ENCODE results near the gene CPA2. TPM values are rescaled to one million over a fixed set of nuclear protein-coding genes. Genes with fewer than 3 reads are reported as not detected.

CPA2 gene
- polyA plus RNA-seq, 1 experiment, result 0.05 TPM

DNA sequence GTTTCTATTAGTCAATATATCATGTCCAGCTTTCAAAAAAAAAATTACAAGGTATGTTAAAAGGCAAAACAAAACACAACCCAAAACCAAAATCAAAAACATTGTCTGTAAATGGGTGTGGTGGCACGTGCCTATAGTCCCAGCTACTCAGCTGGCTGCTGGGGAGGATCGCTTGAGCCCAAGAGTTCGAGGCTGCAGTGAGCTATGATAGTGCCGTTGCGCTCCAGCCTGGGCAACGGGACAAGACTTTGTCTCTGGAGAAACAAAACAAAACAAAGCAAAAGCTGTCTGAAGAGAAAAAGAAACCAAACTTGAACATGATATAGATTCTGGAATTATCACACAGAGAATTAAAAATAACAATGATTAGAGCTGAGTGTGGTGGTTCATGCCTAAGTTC, 67.6 kb downstream of the CPA2 start:
- no peak overlapping the region for H3K27ac ChIP-seq (ENCODE audit: low read depth, low read length)
- CTCF ChIA-PET, result no interaction called here
- no peaks in the 10 kb centered on the region for H3K9me3 ChIP-seq (ENCODE audit: control insufficient read depth, insufficient read depth, low read length)
- POLR2A ChIA-PET, result no interaction called here
- TF ChIP-seq, protein P1, sequence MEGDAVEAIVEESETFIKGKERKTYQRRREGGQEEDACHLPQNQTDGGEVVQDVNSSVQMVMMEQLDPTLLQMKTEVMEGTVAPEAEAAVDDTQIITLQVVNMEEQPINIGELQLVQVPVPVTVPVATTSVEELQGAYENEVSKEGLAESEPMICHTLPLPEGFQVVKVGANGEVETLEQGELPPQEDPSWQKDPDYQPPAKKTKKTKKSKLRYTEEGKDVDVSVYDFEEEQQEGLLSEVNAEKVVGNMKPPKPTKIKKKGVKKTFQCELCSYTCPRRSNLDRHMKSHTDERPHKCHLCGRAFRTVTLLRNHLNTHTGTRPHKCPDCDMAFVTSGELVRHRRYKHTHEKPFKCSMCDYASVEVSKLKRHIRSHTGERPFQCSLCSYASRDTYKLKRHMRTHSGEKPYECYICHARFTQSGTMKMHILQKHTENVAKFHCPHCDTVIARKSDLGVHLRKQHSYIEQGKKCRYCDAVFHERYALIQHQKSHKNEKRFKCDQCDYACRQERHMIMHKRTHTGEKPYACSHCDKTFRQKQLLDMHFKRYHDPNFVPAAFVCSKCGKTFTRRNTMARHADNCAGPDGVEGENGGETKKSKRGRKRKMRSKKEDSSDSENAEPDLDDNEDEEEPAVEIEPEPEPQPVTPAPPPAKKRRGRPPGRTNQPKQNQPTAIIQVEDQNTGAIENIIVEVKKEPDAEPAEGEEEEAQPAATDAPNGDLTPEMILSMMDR (IDR thresholded peaks at IDR 0.05; ENCODE audit: low read depth, low read length), result no peak
- no peak overlapping the region for H3K4me3 ChIP-seq (ENCODE audit: low read depth, low read length)
- DNase-seq (ENCODE audit: low read depth, low spot score), result no peak
- H3K27me3 ChIP-seq (ENCODE audit: control insufficient read depth, insufficient read depth, low read length), result peaks cover 4% of the 10 kb centered on the region

DNA sequence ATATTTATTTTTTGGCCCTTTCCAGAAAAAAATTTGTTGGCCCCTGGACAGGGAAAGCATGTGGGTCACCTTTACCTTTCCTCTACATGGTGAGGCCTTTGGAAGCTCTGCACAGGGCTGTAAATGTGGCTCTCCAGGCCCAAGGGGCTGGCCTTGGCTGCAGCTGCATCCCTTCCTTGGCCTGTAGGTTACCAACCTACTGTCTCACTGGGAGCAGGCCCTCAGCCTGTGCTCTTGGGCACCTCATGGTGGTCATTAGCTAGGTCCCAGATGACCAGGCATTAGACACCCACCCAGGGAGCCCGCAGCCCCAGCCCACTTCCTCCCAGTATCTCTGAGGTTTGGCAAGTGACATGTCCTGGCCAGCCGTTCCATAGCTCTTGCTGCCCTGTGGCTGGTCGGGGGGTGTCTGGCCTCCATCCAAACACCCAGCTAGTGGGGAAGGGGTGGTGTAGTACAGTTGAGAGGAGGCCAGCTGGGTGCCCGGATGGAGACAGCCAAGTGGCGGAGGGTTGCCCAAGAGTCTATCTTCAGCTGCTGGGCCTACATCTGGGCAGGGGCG, 70.8 kb downstream of the CPA2 start:
- Histone ChIP-seq H3K27ac (ENCODE audit: low read depth, low read length) (no peak overlapping the region), H3K27me3 (ENCODE audit: control insufficient read depth, insufficient read depth, low read length) (no peaks in the 10 kb centered on the region), H3K4me3 (ENCODE audit: low read depth, low read length) (no peak overlapping the region), H3K9me3 (ENCODE audit: control insufficient read depth, insufficient read depth, low read length) (no peaks in the 10 kb centered on the region)
- ChIA-PET POLR2A (no interaction called here), CTCF (interaction anchor here (0.8 kb wide), 1 partner anchor 55 kb away, joined by 4 read pairs; no protein-coding TSS in a partner anchor)
- TF ChIP-seq, protein P1 (IDR thresholded peaks at IDR 0.05; ENCODE audit: low read depth, low read length), result no peak
- DNase-seq (ENCODE audit: low read depth, low spot score), result no peak

DNA sequence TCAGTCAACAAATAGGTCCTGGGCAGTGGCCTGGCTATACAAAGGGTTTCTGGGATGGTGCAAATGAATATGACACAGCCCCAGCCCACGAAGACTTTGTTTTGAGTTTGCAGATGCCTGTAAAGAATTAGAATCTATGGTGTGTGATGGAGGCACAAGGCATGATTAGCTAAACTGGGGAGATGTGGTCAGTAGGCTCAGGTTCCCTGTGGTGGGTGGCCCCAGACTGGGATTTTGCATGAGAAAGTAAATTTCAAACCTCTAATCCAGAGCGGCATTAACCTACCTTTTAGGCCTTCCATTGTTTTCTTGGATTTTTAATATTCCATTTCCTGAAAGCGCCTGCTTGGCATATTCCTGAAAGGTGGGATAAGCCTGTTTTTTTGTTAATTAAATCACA, 71.6 kb downstream of the CPA2 start:
- no peaks in the 10 kb centered on the region for H3K27me3 ChIP-seq (ENCODE audit: control insufficient read depth, insufficient read depth, low read length)
- H3K9me3 ChIP-seq (ENCODE audit: control insufficient read depth, insufficient read depth, low read length), result no peaks in the 10 kb centered on the region
- no peak overlapping the region for H3K27ac ChIP-seq (ENCODE audit: low read depth, low read length)
- CTCF ChIA-PET, result no interaction called here
- POLR2A ChIA-PET, result no interaction called here
- H3K4me3 ChIP-seq (ENCODE audit: low read depth, low read length), result no peak overlapping the region
- DNase-seq (ENCODE audit: low read depth, low spot score), result no peak
- TF ChIP-seq, protein P1 (IDR thresholded peaks at IDR 0.05; ENCODE audit: low read depth, low read length), result no peak

Other genes with a start within 250 kb of the CPA2 start
- gene ZC3HC1, start 215.5 kb upstream of the CPA2 start, polyA plus RNA-seq (2011; rRNA removed), result 25.1 and 26.4 TPM in 2 replicates
- gene KLHDC10, start 196.3 kb upstream of the CPA2 start, polyA plus RNA-seq (2011; rRNA removed), result 23.3 and 29.7 TPM in 2 replicates
- gene TMEM209, start 61.5 kb upstream of the CPA2 start, polyA plus RNA-seq (2011; rRNA removed), result 12.9 and 15.2 TPM in 2 replicates
- gene SSMEM1, start 59.0 kb upstream of the CPA2 start, polyA plus RNA-seq (2011; rRNA removed), result not detected in 2 replicates
- 65.7 and 71.8 TPM in 2 replicates for gene CPA4, start 26.3 kb downstream of the CPA2 start, polyA plus RNA-seq (2011; rRNA removed)
- 0.14 and 0.16 TPM in 2 replicates for gene CPA5, start 78.0 kb downstream of the CPA2 start, polyA plus RNA-seq (2011; rRNA removed)
- 0.07 and 0.09 TPM in 2 replicates for gene CPA1, start 113.6 kb downstream of the CPA2 start, polyA plus RNA-seq (2011; rRNA removed)
- 23.6 and 26.4 TPM in 2 replicates for gene CEP41, start 174.2 kb downstream of the CPA2 start, polyA plus RNA-seq (2011; rRNA removed)
- 236 and 293 TPM in 2 replicates for gene MEST, start 225.2 kb downstream of the CPA2 start, polyA plus RNA-seq (2011; rRNA removed)